ENCODE results near the gene LRRC8D. TPM values are rescaled to one million over a fixed set of nuclear protein-coding genes. Genes with fewer than 3 reads are reported as not detected.
A peak's percentile ranks its signal among the peaks of the same experiment; 100 is the strongest.

LRRC8D gene
- total RNA-seq, 1 experiment from 2014 or later, result 18.0 TPM

DNA sequence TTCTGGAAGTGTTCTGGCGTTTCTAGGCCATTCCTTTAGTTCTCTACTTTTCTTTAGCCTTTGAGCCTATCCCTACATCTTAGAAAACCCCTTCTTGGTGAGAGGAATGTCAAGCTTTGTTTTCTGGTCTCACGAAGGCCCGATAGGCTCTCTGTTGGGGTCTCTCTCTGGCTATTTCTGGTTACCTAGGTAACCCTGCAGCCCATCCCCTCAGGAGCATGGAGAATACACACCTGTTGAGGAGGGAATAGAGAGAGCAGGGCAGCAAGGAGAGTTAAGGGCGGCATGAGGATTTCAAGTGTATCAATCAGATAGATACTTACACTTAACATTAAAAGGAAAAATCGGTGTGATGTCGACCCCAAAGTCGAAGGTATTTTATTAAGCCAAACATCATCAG lies 45.7 kb downstream of the LRRC8D start:
- DNase-seq (ENCODE audit: low read depth), result no peak

DNA sequence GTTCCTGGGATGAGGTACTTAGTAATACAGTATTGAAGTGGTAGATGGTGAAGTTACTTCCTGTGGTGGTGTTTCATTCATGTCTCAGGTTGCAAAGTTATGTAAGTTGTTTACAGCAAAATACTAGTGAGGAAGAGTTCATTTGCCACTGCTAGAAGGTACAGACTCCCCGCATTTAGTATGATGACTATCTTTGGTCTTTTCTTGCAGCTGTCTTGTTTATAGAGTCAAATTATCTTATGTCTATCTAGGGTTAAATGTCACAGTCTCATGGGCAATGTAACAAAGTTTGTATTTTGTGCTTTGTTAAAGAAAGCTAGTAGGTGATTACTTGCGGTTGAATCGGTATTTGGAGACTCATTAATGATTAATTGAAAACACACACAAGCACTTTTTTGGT lies 50.2 kb downstream of the LRRC8D start:
- DNase-seq (ENCODE audit: low read depth), result no peak

DNA sequence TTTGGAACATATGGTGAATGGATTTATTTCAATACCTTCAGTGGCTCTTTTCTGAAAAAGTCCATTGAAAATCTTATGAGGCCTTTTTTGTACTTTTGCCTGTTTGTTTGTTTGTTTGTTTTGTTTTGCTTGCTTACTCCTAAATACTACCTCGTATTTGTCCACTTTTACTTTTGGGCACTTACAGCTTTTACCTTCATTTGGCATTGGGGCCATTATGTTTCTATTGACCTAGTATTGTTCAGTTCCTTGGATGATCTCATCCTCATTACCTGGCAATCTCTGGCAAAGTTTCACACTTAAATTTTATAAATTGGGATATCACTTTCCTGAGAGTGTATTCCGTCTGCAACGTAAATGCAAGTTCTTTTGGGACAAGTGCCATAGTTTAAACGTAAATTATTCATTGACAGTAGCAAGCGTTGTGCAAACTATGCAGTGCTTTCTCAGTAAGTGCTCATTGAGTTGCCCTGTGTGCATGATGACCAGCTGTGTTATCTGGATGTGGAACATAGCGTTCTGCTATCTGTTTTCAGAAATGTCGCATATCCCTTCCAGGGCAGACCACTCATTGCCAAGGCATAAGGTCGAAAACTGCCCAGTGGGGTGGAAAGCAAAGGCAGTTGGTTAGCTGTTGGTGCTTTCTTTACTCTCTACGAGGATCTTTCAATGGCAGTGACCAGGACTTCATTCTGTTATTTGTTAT lies 51.1 kb downstream of the LRRC8D start:
- no peak for DNase-seq (ENCODE audit: low read depth)

DNA sequence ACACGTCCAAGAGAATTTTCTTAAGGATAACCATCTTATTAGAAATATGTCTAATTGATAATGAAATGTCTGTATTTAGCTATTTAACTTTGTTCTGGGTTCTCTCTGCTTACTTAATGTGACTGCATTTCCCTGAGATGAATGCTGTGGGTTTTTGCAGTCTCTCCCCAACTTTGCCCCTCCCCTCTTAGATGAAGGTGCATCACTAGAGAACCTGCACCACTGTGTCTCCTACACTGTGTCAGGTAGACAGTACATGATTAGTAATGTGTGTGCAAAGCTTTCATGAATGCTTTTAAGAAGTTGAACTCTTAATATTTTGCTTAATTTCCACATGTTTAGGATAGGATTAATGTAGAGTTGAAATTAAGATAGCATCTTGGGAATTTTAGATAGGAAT lies 51.7 kb downstream of the LRRC8D start:
- no peak for DNase-seq (ENCODE audit: low read depth)

DNA sequence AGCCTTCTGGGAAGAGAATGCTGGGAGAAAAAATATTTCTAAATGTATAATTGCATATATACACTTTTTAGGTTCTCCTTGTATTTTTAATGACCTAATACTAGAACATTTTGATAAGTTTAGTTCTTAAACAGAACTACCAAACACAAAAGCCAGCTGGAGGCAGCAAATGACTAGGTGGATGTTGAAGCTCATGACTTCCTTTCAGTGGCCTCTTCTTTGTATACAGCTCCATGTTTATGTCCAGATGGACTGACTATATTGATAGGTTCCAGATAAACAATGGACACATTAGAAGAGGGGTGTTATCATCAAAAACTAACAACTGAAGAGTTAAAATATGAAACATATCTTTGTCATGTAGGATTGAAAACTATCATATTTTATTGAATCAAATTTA lies 52.5 kb downstream of the LRRC8D start:
- DNase-seq (ENCODE audit: low read depth), result peak; percentile 16

DNA sequence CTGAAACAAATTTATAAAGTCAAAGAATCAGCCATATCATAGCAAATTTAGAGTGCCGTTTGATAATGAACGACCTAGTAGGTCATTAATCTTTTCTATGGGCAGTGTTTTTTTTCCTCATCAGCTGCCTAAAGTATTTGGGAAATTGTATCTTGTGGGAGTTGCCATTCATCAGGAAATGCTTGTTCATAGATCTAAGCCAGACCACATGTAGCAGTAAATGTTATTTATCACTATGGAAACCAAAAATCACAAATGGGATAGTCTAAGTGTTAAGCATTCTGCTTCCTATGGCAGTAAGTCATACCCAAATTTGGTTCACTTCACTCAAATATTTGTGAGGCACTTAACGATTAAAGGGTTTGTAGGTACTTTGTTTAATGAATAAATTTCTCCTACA lies 52.9 kb downstream of the LRRC8D start:
- DNase-seq (ENCODE audit: low read depth), result peak; percentile 78

DNA sequence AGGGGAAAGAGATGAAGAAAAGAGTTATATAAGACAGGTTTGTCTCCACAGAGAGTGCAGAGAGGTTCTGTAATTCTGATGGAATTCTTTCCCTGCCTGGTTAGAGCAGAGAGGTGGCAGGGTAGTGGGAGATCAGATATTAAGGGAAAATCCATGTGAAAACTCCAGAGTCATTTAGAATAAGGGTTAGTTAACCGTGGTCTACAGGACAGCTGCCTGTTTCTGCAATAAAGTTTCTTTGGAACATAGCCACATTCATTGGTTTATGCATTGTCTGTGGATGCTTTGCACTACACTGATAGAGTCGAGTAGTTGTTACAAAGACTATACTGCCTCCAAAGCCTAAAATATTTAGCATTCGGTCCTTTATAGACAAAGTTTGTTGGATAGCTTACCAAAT lies 55.6 kb downstream of the LRRC8D start:
- no peak for DNase-seq (ENCODE audit: low read depth)

DNA sequence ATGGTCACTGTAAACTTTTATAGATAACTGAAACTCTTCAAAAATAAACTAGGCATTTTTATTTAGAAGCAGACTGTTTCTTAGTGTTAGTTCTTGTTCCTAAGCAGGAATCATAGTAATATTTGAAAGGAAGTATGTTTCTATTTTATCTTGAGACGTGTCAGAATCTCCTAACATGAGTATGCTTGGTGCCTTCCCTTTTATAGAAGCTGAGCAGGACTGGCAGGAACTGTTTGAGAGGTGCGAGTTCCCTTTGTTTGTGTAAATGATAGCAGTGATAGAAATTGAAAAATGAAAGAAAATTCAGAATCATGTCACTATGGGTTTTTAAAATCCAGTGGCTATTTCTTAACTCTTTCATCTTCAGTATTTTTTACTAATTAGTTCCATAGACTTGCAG lies 56.9 kb downstream of the LRRC8D start:
- DNase-seq (ENCODE audit: low read depth), result no peak

DNA sequence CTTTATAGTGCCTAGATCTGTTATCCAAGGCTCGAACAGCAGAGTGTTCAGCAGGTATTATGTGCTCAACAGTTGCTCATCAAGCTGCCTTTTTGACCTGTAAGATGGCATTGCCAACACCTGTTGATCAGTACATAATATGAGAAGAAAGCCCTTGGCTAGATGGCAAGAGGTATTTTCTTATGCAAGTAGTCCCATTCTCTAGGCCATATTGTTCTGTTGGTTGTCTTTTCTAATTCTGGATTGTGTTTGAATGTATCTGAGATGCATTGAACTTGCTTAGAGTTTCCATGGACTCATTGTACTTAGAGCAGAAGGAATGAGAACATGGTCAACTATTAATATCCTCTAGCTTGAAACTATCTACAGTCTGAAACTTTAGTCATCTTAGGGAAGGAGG lies 57.4 kb downstream of the LRRC8D start:
- no peak for DNase-seq (ENCODE audit: low read depth)

DNA sequence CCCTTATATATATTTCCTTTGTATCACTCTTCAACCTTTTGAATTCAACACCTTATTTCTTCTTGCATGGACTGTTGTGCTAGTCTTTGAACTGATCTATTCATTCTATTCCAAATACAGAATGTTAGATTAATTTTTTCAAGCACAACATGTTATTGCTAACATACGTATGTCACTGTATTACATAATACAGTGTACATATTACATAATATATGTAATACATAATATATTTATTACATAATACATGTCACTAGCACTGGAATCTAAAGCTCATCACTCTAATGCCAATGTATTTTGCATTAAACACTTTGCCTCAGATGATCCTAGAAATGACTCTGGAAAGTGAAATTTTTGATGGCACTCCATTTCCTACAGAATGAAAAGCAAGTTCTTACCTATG lies 59.8 kb downstream of the LRRC8D start:
- no peak for DNase-seq (ENCODE audit: low read depth)

DNA sequence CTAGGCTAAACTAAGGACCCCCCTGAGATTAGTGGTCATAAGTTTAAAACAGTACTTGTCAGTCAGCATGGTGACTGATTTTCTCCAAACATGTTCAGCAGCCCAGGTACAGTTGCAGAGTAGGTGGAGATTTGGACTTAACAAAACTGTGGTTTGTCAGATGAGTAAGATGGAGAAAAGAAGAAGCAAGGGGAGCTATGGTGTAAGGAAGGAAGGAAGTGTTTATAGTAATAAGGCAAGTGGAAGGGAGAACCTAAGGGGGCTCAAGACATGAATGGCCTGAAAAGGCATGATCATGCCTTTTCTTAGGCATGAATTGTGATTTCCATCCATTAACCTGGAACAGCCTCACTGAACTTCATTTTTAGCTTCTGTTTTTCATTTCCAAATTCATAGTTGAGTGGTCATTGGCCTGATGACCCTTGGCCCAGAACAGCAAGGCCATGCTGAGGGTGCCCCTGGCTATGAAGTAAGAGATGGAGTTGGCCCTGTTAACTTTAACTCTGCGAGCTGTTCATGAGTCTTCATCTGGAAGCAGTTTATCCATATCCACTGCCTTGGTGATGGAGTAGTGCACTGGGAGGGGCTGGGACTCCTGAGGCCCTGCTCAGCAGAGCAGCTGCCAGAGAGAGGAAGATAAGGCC lies 60.7 kb downstream of the LRRC8D start:
- DNase-seq (ENCODE audit: low read depth), result no peak

DNA sequence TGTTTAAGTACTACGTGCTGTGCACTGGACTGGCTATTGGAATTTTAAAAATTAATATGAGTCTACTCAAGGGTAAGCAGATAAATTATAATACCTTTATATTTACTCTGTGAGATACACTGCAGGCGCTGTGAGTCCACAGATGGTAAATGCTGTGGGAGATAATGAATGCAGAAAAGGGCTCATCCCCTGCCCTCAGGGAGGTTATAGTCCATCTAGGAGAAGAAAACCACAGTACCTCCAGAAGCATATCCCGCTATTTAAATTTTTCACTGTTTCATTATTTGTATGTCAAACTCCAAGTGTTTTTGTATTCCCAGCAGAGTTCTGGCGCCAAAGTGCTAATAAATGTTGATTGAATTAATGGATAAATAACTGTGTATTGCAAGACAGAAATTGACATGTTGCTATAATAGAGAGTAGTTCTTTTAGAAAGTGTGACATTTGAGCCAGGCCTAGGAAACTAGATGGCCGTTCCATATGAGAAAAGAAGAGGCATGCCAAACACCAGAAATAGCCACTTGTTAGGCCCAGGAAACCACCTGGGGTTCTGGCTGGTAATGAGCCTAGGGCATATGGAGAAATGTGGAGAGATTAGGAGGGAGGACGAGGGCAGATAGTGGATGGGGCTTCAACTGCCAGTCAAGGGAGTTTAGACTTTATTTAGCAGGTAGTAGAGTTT lies 61.7 kb downstream of the LRRC8D start:
- no peak for DNase-seq (ENCODE audit: low read depth)

DNA sequence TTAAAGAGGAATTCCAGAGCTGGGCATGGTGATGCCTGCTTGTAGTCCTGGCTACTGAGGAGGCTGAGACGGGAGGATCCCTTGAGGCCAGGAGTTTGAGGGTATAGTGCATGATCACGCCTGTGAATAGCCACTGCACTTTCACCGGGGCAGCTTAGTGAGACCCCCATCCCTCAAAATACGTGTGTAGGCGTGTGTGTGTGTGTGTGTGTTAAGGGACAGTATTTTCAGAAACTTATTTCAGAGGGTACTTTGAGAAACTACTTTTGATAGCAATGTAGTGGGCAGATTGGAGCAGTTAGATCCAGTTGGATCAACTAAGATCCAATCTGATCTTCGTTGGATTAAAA lies 62.2 kb downstream of the LRRC8D start:
- DNase-seq (ENCODE audit: low read depth), result no peak

DNA sequence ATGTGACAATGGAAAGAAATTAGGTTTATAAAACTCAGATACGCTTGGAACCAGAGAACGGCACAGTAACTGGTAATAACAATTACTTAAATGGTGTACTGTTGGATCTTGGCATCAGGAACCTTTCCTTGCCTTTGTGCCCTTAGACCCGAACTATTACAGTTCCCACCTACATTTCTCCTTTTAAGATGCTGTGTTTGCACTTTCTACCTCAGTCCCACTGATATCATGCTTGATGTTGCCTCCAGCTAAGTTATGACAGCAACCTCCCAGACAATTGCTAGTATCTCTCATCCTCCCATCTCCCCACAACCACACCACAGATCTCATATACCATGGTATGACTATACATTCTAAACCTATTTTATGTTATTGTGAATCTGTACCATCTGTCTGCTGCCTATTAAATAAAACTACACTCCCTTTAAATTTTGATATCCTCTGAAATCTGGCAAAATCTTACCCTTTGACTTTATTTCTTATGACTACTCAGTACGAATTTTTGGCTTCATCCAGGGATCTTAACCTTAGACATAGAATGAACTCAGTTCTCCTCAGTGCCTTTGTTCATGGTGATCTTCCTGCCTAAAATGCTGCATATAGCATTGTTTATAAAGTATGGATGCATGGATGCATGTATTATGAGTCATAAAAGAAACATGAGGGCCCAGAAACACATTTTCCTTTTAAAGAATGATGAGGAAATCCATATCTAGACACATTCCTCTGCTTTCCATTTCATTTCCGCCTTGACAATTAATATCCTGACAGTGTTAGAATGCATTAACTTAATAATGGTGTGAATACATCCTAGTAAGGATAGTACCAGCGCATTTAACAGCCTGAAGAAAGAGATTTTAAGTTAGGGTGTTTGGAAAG lies 64.1 kb downstream of the LRRC8D start:
- peak; percentile 36 for DNase-seq (ENCODE audit: low read depth)

DNA sequence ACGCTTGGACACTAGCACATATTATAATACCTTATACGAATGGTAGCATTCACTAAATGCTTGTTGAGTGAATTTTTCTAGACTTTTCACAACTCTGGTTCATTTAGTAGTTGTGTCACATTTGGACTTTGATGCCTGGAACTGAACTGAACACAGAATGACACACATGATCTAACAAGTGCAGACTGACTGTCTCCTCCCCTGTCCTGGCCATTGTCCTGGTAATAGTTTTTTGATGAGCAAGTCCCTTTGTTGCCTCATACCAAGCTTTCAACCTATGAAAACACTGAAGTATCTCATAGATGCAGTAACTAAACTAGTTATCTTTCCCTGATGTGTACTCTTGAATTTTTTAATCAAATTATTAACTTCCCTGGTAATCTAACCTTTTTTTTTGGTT lies 66.4 kb downstream of the LRRC8D start:
- DNase-seq (ENCODE audit: low read depth), result no peak

DNA sequence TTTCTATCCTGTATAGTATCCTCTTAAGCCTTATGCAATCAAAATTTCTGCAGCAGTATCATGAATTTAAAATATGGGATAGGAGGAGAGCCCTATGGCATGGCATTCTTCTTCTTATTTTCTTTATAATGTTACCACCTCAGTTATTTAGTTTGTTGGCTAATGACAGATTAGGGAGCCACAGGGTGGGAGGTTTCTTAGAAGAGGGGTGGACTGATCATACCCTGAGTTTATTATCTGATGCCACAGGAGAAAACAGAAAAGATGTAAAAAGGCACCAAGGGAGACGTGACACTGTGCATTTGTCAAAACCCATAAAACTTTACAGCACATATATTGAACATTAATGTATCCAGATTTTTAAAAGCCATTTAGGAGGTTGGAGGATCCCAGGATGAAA lies 66.9 kb downstream of the LRRC8D start:
- no peak for DNase-seq (ENCODE audit: low read depth)

DNA sequence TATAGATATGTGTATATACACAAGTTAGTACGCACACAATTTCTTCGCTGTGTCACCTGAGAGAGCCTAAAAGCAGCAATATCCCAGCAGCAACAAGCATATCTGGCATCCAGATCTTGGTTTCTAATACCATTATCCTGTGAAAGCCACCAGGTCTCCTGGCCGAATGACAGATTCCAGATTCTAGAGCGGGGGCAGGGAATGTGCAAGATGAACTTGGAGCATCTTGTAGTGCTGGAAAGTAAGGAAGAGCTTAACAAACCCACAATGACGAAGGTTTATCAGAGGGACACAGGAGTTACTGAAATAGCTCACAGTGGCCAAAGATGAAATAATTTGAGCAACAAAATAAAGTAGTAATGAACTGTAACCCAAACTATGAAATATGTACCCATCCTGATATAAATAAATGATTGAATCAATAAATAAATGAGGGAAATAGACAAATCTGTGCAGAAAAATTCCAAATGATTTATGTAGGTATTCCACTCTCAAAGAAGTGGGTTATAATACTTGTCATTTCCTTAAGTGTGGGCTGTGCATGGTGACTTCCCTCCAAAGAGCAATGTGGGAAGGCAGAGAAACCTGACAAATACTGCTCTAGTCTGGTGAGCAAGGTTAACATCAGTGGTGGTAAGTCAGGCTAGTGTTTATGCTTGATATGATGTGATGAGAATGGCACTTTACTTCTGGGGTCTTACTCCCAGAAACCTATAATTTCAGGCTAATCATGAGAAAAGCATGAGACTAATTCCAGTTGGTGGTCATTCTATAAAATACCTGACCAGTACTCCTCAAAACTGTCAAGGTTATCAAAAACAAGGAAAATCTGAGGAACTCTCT lies 67.9 kb downstream of the LRRC8D start:
- DNase-seq (ENCODE audit: low read depth), result no peak

DNA sequence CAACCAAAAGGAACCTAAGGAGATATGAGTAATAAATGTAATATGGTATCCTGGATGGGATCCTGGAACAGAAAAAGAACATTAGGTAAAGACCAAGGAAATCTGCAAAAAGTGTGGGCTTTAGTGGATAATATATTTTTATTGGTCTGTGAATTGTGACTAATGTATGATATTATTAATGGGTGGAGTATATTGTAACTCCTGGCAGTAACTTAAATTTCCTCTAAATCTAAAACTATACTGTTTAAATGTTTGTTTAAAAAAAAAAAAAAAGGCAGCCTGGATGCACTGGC lies 68.4 kb downstream of the LRRC8D start:
- DNase-seq (ENCODE audit: low read depth), result no peak

DNA sequence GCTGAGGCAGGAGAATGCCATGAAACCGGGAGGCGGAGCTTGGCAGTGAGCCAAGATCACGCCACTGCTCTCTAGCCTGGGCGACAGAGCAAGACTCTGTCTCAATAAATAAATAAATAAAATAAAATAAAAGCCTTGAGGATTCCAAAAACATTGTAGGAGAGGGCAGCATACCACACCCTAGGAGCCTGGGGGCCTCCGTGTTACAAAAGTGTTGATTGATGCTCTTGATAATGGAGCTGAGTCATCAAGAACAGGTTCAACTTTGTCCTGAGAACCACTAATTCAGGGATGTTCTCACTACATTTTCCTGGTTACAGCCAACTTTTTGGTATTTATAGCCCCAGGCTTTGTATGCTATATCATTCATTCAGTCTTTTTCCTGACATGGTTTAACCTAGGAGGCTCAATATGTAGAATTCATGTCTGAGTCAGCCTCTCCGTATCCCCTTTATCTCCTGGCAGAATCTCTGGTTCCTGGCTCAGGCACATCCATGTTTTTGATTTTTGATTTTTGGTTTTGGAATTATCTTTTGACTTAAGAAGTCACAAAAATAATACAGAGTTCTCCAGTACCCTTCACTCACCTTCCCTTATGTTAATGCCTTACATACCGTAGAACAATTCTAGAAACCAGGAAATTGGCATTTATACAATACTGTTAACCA lies 69.4 kb downstream of the LRRC8D start:
- DNase-seq (ENCODE audit: low read depth), result peak; percentile 99

DNA sequence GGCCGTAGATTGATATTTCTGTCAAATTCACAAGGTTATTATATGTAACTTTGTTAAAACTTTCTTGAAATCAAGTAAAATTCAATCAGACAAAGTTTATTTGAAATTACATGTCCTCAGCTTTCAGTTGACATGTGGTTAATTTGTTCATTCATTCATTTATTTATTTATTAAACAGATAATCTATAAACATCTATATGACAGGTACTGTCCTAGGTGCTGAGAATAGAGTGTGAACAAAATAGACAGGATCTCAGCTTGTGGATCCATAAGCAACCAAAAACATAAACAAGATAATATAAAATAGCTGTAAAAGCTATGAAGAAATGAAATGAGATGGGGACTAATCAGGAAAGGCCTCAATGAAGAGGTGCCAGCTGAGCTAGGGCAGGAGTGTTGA lies 72.0 kb downstream of the LRRC8D start:
- DNase-seq (ENCODE audit: low read depth), result no peak
